Spleen (tissue), 11 donors: Measurements from ENCODE around the gene BSN. TPM values are rescaled to one million over a fixed set of nuclear protein-coding genes. Genes with fewer than 3 reads are reported as not detected.

Source experiments
- DNase-seq: peaks from one replicate; pipeline ENCODE4 v3.0.0-alpha.2; 2020
- H3K27ac ChIP-seq, 8 donors: fragments of 200-600 bp; sonication (generic) in 7 of 8; 1 replicate in 4 of 8; 2 replicates in 4 of 8; pipeline versions ENCODE4 v1.5.0 to v1.8.0; 2016 to 2021; ENCODE audit warnings: inconsistent platforms in 4 of 8, mild to moderate bottlenecking in 4 of 8, moderate library complexity in 1 of 8
- H3K27me3 ChIP-seq, 7 donors: fragments of 200-600 bp; sonication (generic) in 6 of 7; replicated peaks in 1 of 7; 1 replicate in 4 of 7; 2 replicates in 3 of 7; pipeline versions ENCODE4 v1.5.0 to v1.8.0; 2016 to 2021; ENCODE audit warnings: inconsistent platforms in 3 of 7, mild to moderate bottlenecking in 1 of 7
- H3K36me3 ChIP-seq, 6 donors: fragments of 200-600 bp; sonication (generic) in 5 of 6; 1 replicate in 4 of 6; 2 replicates in 2 of 6; pipeline versions ENCODE4 v1.5.0 to v1.8.0; 2016 to 2021; ENCODE audit warnings: inconsistent platforms in 2 of 6
- H3K4me1 ChIP-seq, 6 donors: fragments of 200-600 bp; sonication (generic) in 5 of 6; 1 replicate in 3 of 6; 2 replicates in 3 of 6; pipeline versions ENCODE4 v1.5.0 to v1.8.0; 2016 to 2021; ENCODE audit warnings: inconsistent platforms in 3 of 6
- H3K4me3 ChIP-seq, 8 donors: fragments of 200-600 bp; sonication (generic) in 7 of 8; 1 replicate in 4 of 8; 2 replicates in 4 of 8; pipeline versions ENCODE4 v1.5.0 to v1.8.0; 2016 to 2021; ENCODE audit warnings: inconsistent platforms in 4 of 8, mild to moderate bottlenecking in 4 of 8, moderate library complexity in 2 of 8
- H3K9me3 ChIP-seq, 8 donors: fragments of 200-600 bp; sonication (generic) in 7 of 8; 1 replicate in 4 of 8; 2 replicates in 4 of 8; pipeline versions ENCODE4 v1.5.0 to v1.8.0; 2016 to 2021; ENCODE audit warnings: inconsistent platforms in 4 of 8
- CTCF ChIP-seq, 11 experiments: fragments of 200-600 bp in 7 of 11; fragments of 450-650 bp in 4 of 11; sonication (generic) in 4 of 11; IDR thresholded peaks in 8 of 11; conservative IDR thresholded peaks in 3 of 11; 1 replicate in 7 of 11; 2 replicates in 4 of 11; pipeline versions ENCODE4 v1.4.0 to v1.8.0; 2016 to 2021; ENCODE audit warnings: antibody characterized with exemption in 11 of 11, inconsistent platforms in 4 of 11, mild to moderate bottlenecking in 1 of 11
- POLR2A ChIP-seq, 3 donors: fragments of 450-650 bp; IDR thresholded peaks; one replicate each; pipeline ENCODE4 v1.5.1; 2017; ENCODE audit warnings: antibody characterized with exemption in 3 of 3, mild to moderate bottlenecking in 1 of 3
- POLR2AphosphoS5 ChIP-seq, 3 donors: sonication (generic); formaldehyde crosslinking; IDR thresholded peaks; one replicate each; pipeline ENCODE4 v1.5.1; 2017; ENCODE audit warnings: antibody characterized with exemption in 3 of 3
- WGBS, 5 donors: extraction: QIAGEN DNeasy Blood & Tissue Kit in 3 of 5; methylation state at CpG; one replicate each; pipeline versions ENCODE4 v1.1.5 to v1.1.7; 2013 to 2018; 5-methylcytosine and 5-hydroxymethylcytosine counted together
- intact Hi-C: fragments of 100-400 bp; cut with DNase I; formaldehyde crosslinking; loops from one replicate; pipeline ENCODE4 v1.15.0; 2023; ENCODE audit warnings: low total_unique reads
- polyA plus RNA-seq, 3 donors: library from polyadenylated mRNA; stranded (reverse); fragments of 200-250 nt; gene quantifications; one replicate each; pipeline ENCODE4 v1.2.1, GENCODE V29; 2013
- total RNA-seq, 7 donors: library from RNA; depleted of rRNA in 3 of 7; stranded (reverse); fragments of >200 nt in 3 of 7; fragmentation: NEBNext Ultra II Directional in 4 of 7; extraction: Animal tissue kit (Norgen Biotek cat#: 25700) in 4 of 7; gene quantifications; one replicate each; pipeline versions ENCODE4 v1.1.0 to v1.2.1, GENCODE V29; 2016 to 2021
- donor health status: healthy with polysubstance abuse.
- donor health status: DM: no; HTN: no; CAD: no; lungs with moderate emphysema.
- donor health status: DM: no; HTN: no; CAD: no.
- donor health status: Bipolar disorder and iron deficiency.
- donor health status: healthy.
- donor health status: DM: no; HTN: no; CAD: no.
- donor health status: DM: yes; HTN: yes; CAD: no.

The BSN gene
- total and polyA plus RNA-seq, 10 donors: 0.02 to 1.1 (median 0.36) TPM

- WGBS, 5 donors: 95 to 100% (median 100%) methylated on average over 1 of the region's 1 CpG
- Histone ChIP-seq H3K4me3 (no peak overlapping the region), H3K9me3 (no peaks in the 10 kb centered on the region), H3K4me1 (peaks cover 0 to 7% (median 0%) of the 10 kb centered on the region in 6 donors), H3K27ac (no peak overlapping the region), H3K27me3 (peaks cover 0 to 9% (median 0%) of the 10 kb centered on the region in 7 donors), H3K36me3 (no peaks in the 10 kb centered on the region)
- no peak for DNase-seq
- TF ChIP-seq POLR2AphosphoS5 (IDR thresholded peaks at IDR 0.05): no peak
- TF ChIP-seq POLR2A (IDR thresholded peaks at IDR 0.05): no peak
- no peak for TF ChIP-seq CTCF (IDR thresholded peaks at IDR 0.05 in 8 of 11, conservative IDR thresholded peaks at IDR 0.05 in 3 of 11)
- intact Hi-C loops: no loop called here
These were observed 109.6 kb downstream of the BSN start for GRCh38 chr3:49663831-49664230.

GRCh38 chr3:49664300-49664699, 110.0 kb downstream of the BSN start:
- Histone ChIP-seq H3K27ac (no peak overlapping the region), H3K9me3 (no peaks in the 10 kb centered on the region), H3K27me3 (peaks cover 0 to 9% (median 0%) of the 10 kb centered on the region in 7 donors), H3K4me3 (no peak overlapping the region), H3K4me1 (peaks cover 0 to 7% (median 0%) of the 10 kb centered on the region in 6 donors), H3K36me3 (no peaks in the 10 kb centered on the region)
- intact Hi-C loops: no loop called here
- TF ChIP-seq CTCF (IDR thresholded peaks at IDR 0.05 in 8 of 11, conservative IDR thresholded peaks at IDR 0.05 in 3 of 11) (no peak), POLR2A (IDR thresholded peaks at IDR 0.05) (no peak), POLR2AphosphoS5 (IDR thresholded peaks at IDR 0.05) (no peak)
- no peak for DNase-seq
- 81 to 93% (median 91%) methylated on average over 9 to 11 of the region's 11 CpGs for WGBS, 5 donors

- no peak overlapping the region for H3K27ac ChIP-seq
- no peak overlapping the region for H3K4me3 ChIP-seq
- H3K4me1 ChIP-seq: peaks cover 0 to 7% (median 0%) of the 10 kb centered on the region in 6 donors
- no peaks in the 10 kb centered on the region for H3K36me3 ChIP-seq
- H3K9me3 ChIP-seq: no peaks in the 10 kb centered on the region
- H3K27me3 ChIP-seq: peaks cover 0 to 9% (median 0%) of the 10 kb centered on the region in 7 donors
- peak in 1 of 3 donors; percentile 24 for TF ChIP-seq POLR2AphosphoS5 (IDR thresholded peaks at IDR 0.05)
- TF ChIP-seq POLR2A (IDR thresholded peaks at IDR 0.05): no peak
- TF ChIP-seq CTCF (IDR thresholded peaks at IDR 0.05 in 8 of 11, conservative IDR thresholded peaks at IDR 0.05 in 3 of 11): no peak
- DNase-seq: no peak
- intact Hi-C loops: no loop called here
- 81 to 95% (median 93%) methylated on average over 6 of the region's 6 CpGs for WGBS, 5 donors
These were observed 111.7 kb downstream of the BSN start for GRCh38 chr3:49665822-49666519.

- intact Hi-C loops: no loop called here
- no peaks in the 10 kb centered on the region for H3K36me3 ChIP-seq
- H3K27ac ChIP-seq: no peak overlapping the region
- no peak overlapping the region for H3K4me3 ChIP-seq
- H3K9me3 ChIP-seq: no peaks in the 10 kb centered on the region
- 59 to 82% (median 63%) methylated on average over 8 of the region's 8 CpGs for WGBS, 5 donors
- DNase-seq: no peak
- H3K4me1 ChIP-seq: peaks cover 0 to 10% (median 1%) of the 10 kb centered on the region in 6 donors
- no peak for TF ChIP-seq POLR2A (IDR thresholded peaks at IDR 0.05)
- no peak for TF ChIP-seq POLR2AphosphoS5 (IDR thresholded peaks at IDR 0.05)
- TF ChIP-seq CTCF (IDR thresholded peaks at IDR 0.05 in 8 of 11, conservative IDR thresholded peaks at IDR 0.05 in 3 of 11): no peak
- peaks cover 0 to 9% (median 0%) of the 10 kb centered on the region in 7 donors for H3K27me3 ChIP-seq
These were observed 112.3 kb downstream of the BSN start for GRCh38 chr3:49666592-49666991.
